ENCODE data around the gene EXD3.

Gene EXD3

DNA sequence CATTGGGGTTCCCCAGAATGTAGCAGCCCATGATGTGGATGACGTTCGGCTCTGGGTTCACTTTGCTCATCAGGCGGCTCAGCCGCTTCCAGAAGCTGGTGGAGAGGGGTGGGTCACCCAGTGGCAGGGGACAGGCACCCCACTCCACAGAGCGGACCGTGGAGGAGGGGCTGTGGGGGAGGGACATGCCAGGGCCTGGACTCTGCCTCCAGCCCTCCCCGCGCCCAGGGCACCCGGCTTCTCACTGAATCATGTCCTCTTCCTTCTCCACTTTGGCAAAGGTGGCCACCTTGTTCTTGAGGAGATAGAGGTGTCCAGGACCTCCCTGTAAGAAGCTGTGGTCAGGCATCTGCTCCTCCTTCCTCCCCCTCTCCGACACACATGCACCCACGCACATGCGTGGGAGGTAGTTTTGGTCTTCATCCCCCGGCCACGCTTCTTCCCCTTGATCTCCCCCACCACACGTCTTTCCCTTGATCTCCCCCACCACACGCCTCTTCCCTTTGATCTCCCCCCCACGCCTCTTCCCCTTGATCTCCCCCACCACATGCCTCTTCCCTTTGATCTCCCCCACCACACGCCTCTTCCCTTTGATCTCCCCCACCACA lies 27.1 kb upstream of the EXD3 start:
- Histone ChIP-seq H3K4me1 (ENCODE audit: low read depth, poor library complexity, severe bottlenecking) (peaks cover 12% of the 10 kb centered on the region), H3K79me2 (ENCODE audit: insufficient read depth, low read depth) (no peaks in the 10 kb centered on the region), H3K27ac (no peak overlapping the region), H4K20me1 (ENCODE audit: insufficient read depth) (no peaks in the 10 kb centered on the region), H3K27me3 (ENCODE audit: insufficient read depth, low read depth) (peaks cover 5% of the 10 kb centered on the region; the same call in 1 of the 2 replicates), H3K4me3 (IDR thresholded peaks at IDR 0.05; ENCODE audit: insufficient read depth, low read depth, low read length) (no peak overlapping the region), H3K4me2 (no peak overlapping the region), H2AFZ (ENCODE audit: low read depth) (no peak overlapping the region), H3K9ac (no peak overlapping the region), H3K36me3 (ENCODE audit: insufficient read depth) (no peaks in the 10 kb centered on the region)
- TF ChIP-seq, protein P1, sequence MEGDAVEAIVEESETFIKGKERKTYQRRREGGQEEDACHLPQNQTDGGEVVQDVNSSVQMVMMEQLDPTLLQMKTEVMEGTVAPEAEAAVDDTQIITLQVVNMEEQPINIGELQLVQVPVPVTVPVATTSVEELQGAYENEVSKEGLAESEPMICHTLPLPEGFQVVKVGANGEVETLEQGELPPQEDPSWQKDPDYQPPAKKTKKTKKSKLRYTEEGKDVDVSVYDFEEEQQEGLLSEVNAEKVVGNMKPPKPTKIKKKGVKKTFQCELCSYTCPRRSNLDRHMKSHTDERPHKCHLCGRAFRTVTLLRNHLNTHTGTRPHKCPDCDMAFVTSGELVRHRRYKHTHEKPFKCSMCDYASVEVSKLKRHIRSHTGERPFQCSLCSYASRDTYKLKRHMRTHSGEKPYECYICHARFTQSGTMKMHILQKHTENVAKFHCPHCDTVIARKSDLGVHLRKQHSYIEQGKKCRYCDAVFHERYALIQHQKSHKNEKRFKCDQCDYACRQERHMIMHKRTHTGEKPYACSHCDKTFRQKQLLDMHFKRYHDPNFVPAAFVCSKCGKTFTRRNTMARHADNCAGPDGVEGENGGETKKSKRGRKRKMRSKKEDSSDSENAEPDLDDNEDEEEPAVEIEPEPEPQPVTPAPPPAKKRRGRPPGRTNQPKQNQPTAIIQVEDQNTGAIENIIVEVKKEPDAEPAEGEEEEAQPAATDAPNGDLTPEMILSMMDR (conservative IDR thresholded peaks at IDR 0.05; ENCODE audit: low read depth, low read length), result no peak

DNA sequence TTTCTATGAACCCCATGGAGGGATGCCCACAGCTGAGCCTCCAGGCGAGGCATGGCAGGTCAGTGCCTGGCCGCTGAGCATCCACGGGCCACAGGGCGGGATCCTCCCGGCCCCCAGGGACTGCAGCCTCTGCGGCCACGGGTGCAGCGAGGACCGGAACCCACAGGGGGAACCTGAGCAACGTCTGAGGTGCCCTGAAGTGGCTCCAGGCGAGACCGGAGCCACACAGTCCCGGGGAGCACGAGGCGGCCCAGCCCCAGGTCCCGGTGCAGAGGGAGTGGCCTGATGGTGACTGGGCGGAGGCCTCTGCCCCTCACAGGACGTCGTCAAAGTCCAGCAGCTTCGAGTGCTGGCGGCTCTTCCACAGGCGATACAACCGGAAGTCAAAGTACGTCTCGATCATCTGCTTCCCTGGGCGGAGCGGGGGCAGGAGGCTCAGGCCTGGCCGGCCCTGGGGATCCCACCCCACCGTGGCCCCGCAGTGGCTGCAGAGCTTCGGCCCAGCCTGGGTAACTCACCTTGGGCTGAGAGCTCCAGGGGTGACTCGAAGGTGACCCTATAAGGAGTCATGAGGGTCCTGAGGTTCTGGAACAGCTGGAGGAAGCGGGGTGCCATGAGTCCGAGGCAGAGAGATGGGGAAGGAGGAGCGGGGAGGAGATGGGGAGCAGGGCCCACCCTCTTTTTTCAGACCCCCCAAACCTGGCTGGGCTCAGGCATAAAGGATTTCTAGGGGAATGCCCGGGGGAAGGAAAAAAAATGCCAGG lies 26.3 kb upstream of the EXD3 start:
- H3K4me2 ChIP-seq, result no peak overlapping the region
- TF ChIP-seq, protein P1 (conservative IDR thresholded peaks at IDR 0.05; ENCODE audit: low read depth, low read length), result no peak
- no peaks in the 10 kb centered on the region for H4K20me1 ChIP-seq (ENCODE audit: insufficient read depth)
- peaks cover 5% of the 10 kb centered on the region; the same call in 1 of the 2 replicates for H3K27me3 ChIP-seq (ENCODE audit: insufficient read depth, low read depth)
- H3K36me3 ChIP-seq (ENCODE audit: insufficient read depth), result no peaks in the 10 kb centered on the region
- H3K79me2 ChIP-seq (ENCODE audit: insufficient read depth, low read depth), result no peaks in the 10 kb centered on the region
- H3K9ac ChIP-seq, result no peak overlapping the region
- H2AFZ ChIP-seq (ENCODE audit: low read depth), result no peak overlapping the region
- no peak overlapping the region for H3K27ac ChIP-seq
- no peak overlapping the region for H3K4me3 ChIP-seq (IDR thresholded peaks at IDR 0.05; ENCODE audit: insufficient read depth, low read depth, low read length)
- peaks cover 16% of the 10 kb centered on the region for H3K4me1 ChIP-seq (ENCODE audit: low read depth, poor library complexity, severe bottlenecking)

DNA sequence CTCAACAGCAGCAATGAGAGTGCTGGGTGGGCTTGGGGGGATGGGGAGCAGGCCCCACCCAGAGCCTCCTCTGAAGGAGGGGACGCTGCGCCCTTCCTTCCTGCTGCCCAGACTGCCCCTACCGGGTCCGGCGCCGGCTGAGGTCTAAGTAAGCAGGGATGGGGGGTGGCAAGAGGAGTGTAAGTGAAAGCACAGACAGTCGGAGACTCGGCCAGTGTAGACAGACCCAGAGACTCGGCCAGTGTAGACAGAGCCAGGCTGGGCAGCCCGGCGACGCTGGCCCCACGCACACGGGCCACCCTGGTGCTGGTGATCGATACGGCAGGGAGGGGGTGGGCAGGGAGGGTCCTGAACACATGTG lies 25.6 kb upstream of the EXD3 start:
- Histone ChIP-seq H4K20me1 (ENCODE audit: insufficient read depth) (no peaks in the 10 kb centered on the region), H3K4me3 (IDR thresholded peaks at IDR 0.05; ENCODE audit: insufficient read depth, low read depth, low read length) (no peak overlapping the region), H3K36me3 (ENCODE audit: insufficient read depth) (no peaks in the 10 kb centered on the region), H3K27me3 (ENCODE audit: insufficient read depth, low read depth) (peaks cover 7% of the 10 kb centered on the region; the same call in 1 of the 2 replicates), H3K9ac (no peak overlapping the region), H2AFZ (ENCODE audit: low read depth) (no peak overlapping the region), H3K4me1 (ENCODE audit: low read depth, poor library complexity, severe bottlenecking) (peaks cover 16% of the 10 kb centered on the region), H3K27ac (no peak overlapping the region), H3K79me2 (ENCODE audit: insufficient read depth, low read depth) (no peaks in the 10 kb centered on the region), H3K4me2 (no peak overlapping the region)
- TF ChIP-seq, protein P1 (conservative IDR thresholded peaks at IDR 0.05; ENCODE audit: low read depth, low read length), result no peak

DNA sequence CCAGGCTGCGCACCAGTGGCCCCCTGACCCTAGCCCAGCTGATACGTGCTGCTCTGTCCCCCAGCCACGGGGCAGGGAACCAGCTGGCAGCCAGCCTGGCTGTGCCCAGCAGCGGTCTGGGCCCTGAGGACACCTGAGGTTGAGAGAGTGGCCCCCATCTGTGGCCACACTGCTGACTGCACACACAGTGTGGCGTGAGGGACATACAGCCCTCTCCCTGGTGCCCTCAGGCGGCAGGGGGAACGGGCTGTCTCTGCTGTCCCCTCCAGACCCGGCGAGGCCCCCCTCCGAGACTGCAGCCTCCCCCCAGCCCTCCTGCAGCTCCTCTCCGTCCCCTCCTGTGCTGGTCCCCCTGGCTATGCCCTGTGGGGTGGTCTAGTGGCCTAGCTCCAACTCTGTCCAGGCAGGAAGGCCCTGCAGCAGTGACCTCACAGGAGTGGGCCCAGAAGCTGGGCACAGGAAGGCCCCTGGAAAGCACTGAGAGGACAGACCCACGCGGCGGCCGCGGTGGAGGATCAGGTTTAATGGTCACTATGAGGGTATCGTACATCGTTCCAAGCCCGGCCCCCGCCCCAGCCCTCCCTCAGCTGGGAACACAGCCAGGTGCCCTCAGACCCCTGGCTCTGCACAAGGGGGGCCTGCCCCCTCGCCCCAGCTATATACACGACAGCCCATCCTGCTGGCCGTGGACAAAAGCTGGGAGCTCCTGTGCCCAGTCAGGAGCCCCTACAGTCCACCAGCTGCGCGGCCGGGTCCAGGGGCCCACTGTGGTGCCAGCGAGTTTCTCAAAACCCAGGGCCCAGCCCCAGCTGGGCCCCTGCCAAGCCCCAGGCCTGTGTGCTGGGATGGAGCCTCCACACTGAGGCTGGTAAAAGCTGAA lies 25.0 kb upstream of the EXD3 start:
- Histone ChIP-seq H3K4me2 (no peak overlapping the region), H3K79me2 (ENCODE audit: insufficient read depth, low read depth) (no peaks in the 10 kb centered on the region), H3K27ac (no peak overlapping the region), H3K4me1 (ENCODE audit: low read depth, poor library complexity, severe bottlenecking) (peaks cover 16% of the 10 kb centered on the region), H3K27me3 (ENCODE audit: insufficient read depth, low read depth) (peaks cover 13% of the 10 kb centered on the region), H3K4me3 (IDR thresholded peaks at IDR 0.05; ENCODE audit: insufficient read depth, low read depth, low read length) (no peak overlapping the region), H3K36me3 (ENCODE audit: insufficient read depth) (no peaks in the 10 kb centered on the region), H2AFZ (ENCODE audit: low read depth) (no peak overlapping the region), H3K9ac (no peak overlapping the region), H4K20me1 (ENCODE audit: insufficient read depth) (no peaks in the 10 kb centered on the region)
- TF ChIP-seq, protein P1 (conservative IDR thresholded peaks at IDR 0.05; ENCODE audit: low read depth, low read length), result no peak
